IMR-90 (cell line): ENCODE data around the gene INTS15.

ENCODE experiments used
- BHLHE40 ChIP-seq: fragments of 150-350 bp; IDR thresholded peaks from 2 replicates; pipeline ENCODE4 v1.6.1; 2016; ENCODE audit warnings: mild to moderate bottlenecking, low read depth, low read length
- MAFK ChIP-seq: IDR thresholded peaks from 2 replicates; pipeline ENCODE4 v1.6.1; 2012; ENCODE audit warnings: low read depth, low read length, improper control_type of control experiment
- MAZ ChIP-seq: IDR thresholded peaks from 2 replicates; pipeline ENCODE4 v1.6.1; 2012; ENCODE audit warnings: low read depth, mild to moderate bottlenecking, low read length, improper control_type of control experiment, moderate library complexity, borderline replicate concordance
- POLR2A ChIP-seq: IDR thresholded peaks from 2 replicates; pipeline ENCODE4 v1.6.1; 2012; ENCODE audit warnings: mild to moderate bottlenecking, low read depth, low read length
- RAD21 ChIP-seq: IDR thresholded peaks from 2 replicates; pipeline ENCODE4 v1.6.1; 2012; ENCODE audit warnings: low read length, improper control_type of control experiment
- SMC3 ChIP-seq: fragments of 150-350 bp; IDR thresholded peaks from 2 replicates; pipeline ENCODE4 v1.6.1; 2016; ENCODE audit warnings: low read depth, mild to moderate bottlenecking, antibody characterized with exemption, low read length, moderate library complexity
- TF ChIP-seq, protein P1 (sequence below): conservative IDR thresholded peaks from 2 replicates; pipeline ENCODE4 v1.5.1; 2012; ENCODE audit warnings: mild to moderate bottlenecking, low read depth, low read length, improper control_type of control experiment
- TF ChIP-seq, protein P2 (sequence below): fragments of 150-350 bp; IDR thresholded peaks from 2 replicates; pipeline ENCODE4 v1.6.1; 2016; ENCODE audit warnings: low read depth, mild to moderate bottlenecking, low read length, moderate library complexity, borderline replicate concordance

DNA sequence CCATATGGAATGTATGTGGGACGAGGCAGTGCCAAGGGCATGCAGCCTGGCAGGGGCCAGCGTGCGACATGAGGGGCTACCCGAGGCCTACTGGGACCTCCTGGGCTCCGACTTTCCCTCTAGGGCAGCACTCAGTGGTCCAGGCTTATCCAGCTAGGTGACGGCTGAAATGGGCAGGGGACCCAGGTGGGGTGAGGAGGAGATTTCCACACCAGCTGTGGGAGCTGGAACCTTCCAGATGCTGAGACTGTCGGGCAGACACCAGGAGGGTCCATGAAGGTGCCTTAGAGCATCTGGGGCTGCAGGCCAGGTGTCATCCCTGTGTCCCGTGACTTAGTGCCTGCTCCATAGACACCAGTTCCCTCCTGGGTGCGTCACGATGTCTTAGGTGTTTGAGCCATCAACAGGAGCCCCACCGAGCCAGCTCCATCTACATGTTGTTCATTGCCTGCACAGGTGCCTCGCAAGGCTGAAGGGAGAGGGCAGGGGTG lies 60.7 kb downstream of the INTS15 start:
- TF ChIP-seq BHLHE40 (no peak), SMC3 (no peak), RAD21 (no peak), POLR2A (no peak), MAFK (no peak), MAZ (no peak)
- TF ChIP-seq, protein P1, sequence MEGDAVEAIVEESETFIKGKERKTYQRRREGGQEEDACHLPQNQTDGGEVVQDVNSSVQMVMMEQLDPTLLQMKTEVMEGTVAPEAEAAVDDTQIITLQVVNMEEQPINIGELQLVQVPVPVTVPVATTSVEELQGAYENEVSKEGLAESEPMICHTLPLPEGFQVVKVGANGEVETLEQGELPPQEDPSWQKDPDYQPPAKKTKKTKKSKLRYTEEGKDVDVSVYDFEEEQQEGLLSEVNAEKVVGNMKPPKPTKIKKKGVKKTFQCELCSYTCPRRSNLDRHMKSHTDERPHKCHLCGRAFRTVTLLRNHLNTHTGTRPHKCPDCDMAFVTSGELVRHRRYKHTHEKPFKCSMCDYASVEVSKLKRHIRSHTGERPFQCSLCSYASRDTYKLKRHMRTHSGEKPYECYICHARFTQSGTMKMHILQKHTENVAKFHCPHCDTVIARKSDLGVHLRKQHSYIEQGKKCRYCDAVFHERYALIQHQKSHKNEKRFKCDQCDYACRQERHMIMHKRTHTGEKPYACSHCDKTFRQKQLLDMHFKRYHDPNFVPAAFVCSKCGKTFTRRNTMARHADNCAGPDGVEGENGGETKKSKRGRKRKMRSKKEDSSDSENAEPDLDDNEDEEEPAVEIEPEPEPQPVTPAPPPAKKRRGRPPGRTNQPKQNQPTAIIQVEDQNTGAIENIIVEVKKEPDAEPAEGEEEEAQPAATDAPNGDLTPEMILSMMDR, result no peak
- TF ChIP-seq, protein P2, sequence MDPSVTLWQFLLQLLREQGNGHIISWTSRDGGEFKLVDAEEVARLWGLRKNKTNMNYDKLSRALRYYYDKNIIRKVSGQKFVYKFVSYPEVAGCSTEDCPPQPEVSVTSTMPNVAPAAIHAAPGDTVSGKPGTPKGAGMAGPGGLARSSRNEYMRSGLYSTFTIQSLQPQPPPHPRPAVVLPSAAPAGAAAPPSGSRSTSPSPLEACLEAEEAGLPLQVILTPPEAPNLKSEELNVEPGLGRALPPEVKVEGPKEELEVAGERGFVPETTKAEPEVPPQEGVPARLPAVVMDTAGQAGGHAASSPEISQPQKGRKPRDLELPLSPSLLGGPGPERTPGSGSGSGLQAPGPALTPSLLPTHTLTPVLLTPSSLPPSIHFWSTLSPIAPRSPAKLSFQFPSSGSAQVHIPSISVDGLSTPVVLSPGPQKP, result no peak
